ENCODE results near the gene CBLN1. TPM values are rescaled to one million over a fixed set of nuclear protein-coding genes. Genes with fewer than 3 reads are reported as not detected.

The CBLN1 gene
- total and polyA plus RNA-seq, 2 experiments from 2014 or later = 0.07 TPM; not detected in 1

GRCh38 chr16:49260253-49260652 lies 21.4 kb downstream of the CBLN1 start:
- Histone ChIP-seq H3K9me3 (ENCODE audit: low read depth) (no peaks in the 10 kb centered on the region), H3K79me2 (no peaks in the 10 kb centered on the region), H3K4me1 (ENCODE audit: insufficient read depth) (no peaks in the 10 kb centered on the region), H3K27ac (no peak overlapping the region), H3K9me2 (replicated peaks; ENCODE audit: insufficient read depth) (no peaks in the 10 kb centered on the region), H3K4me2 (no peak overlapping the region), H3K36me3 (replicated peaks; ENCODE audit: insufficient read depth, low read depth) (no peaks in the 10 kb centered on the region), H2AFZ (no peak overlapping the region), H3K4me3 (no peak overlapping the region), H4K20me1 (ENCODE audit: insufficient read depth, poor library complexity, severe bottlenecking) (no peaks in the 10 kb centered on the region), H3K27me3 (peaks cover 6% of the 10 kb centered on the region)
- no peak for DNase-seq (ENCODE audit: low spot score)
- whole genome bisulfite sequencing (ENCODE audit: low lambda C conversion rate, missing lambda C conversion rate) = 42% methylated on average over 3 of the region's 3 CpGs
- TF ChIP-seq CTCF (IDR thresholded peaks at IDR 0.05; ENCODE audit: poor library complexity) (no peak), EZH2 (IDR thresholded peaks at IDR 0.05; ENCODE audit: borderline replicate concordance) (no peak), EZH2phosphoT487 (IDR thresholded peaks at IDR 0.05; ENCODE audit: low read depth, severe bottlenecking, unreplicated experiment) (no peak)

GRCh38 chr16:49259330-49259729 lies 22.3 kb downstream of the CBLN1 start:
- Histone ChIP-seq H3K4me3 (no peak overlapping the region), H2AFZ (no peak overlapping the region), H3K36me3 (replicated peaks; ENCODE audit: insufficient read depth, low read depth) (no peaks in the 10 kb centered on the region), H3K4me2 (no peak overlapping the region), H3K4me1 (ENCODE audit: insufficient read depth) (no peaks in the 10 kb centered on the region), H3K79me2 (no peaks in the 10 kb centered on the region), H3K9me3 (ENCODE audit: low read depth) (no peaks in the 10 kb centered on the region), H3K27me3 (peaks cover 6% of the 10 kb centered on the region), H3K9me2 (replicated peaks; ENCODE audit: insufficient read depth) (no peaks in the 10 kb centered on the region), H4K20me1 (ENCODE audit: insufficient read depth, poor library complexity, severe bottlenecking) (no peaks in the 10 kb centered on the region), H3K27ac (no peak overlapping the region)
- TF ChIP-seq EZH2phosphoT487 (IDR thresholded peaks at IDR 0.05; ENCODE audit: low read depth, severe bottlenecking, unreplicated experiment) = no peak
- TF ChIP-seq CTCF (IDR thresholded peaks at IDR 0.05; ENCODE audit: poor library complexity) = no peak
- TF ChIP-seq EZH2 (IDR thresholded peaks at IDR 0.05; ENCODE audit: borderline replicate concordance) = no peak
- DNase-seq (ENCODE audit: low spot score) = no peak

- 63% methylated on average over 1 of the region's 1 CpG for WGBS (ENCODE audit: low lambda C conversion rate, missing lambda C conversion rate)
- Histone ChIP-seq H3K4me3 (no peak overlapping the region), H4K20me1 (ENCODE audit: insufficient read depth, poor library complexity, severe bottlenecking) (no peaks in the 10 kb centered on the region), H3K79me2 (no peaks in the 10 kb centered on the region), H3K27me3 (no peaks in the 10 kb centered on the region), H3K27ac (no peak overlapping the region), H3K4me2 (no peak overlapping the region), H3K36me3 (replicated peaks; ENCODE audit: insufficient read depth, low read depth) (no peaks in the 10 kb centered on the region), H3K9me3 (ENCODE audit: low read depth) (no peaks in the 10 kb centered on the region), H3K4me1 (ENCODE audit: insufficient read depth) (no peaks in the 10 kb centered on the region), H2AFZ (no peak overlapping the region), H3K9me2 (replicated peaks; ENCODE audit: insufficient read depth) (no peaks in the 10 kb centered on the region)
- DNase-seq (ENCODE audit: low spot score) = no peak
- TF ChIP-seq EZH2 (IDR thresholded peaks at IDR 0.05; ENCODE audit: borderline replicate concordance) = no peak
- no peak for TF ChIP-seq EZH2phosphoT487 (IDR thresholded peaks at IDR 0.05; ENCODE audit: low read depth, severe bottlenecking, unreplicated experiment)
- TF ChIP-seq CTCF (IDR thresholded peaks at IDR 0.05; ENCODE audit: poor library complexity) = no peak
Observed at GRCh38 chr16:49250689-49251088, 30.9 kb downstream of the CBLN1 start.

GRCh38 chr16:49248227-49248626 lies 33.4 kb downstream of the CBLN1 start:
- no peak for TF ChIP-seq EZH2 (IDR thresholded peaks at IDR 0.05; ENCODE audit: borderline replicate concordance)
- no peak for TF ChIP-seq EZH2phosphoT487 (IDR thresholded peaks at IDR 0.05; ENCODE audit: low read depth, severe bottlenecking, unreplicated experiment)
- TF ChIP-seq CTCF (IDR thresholded peaks at IDR 0.05; ENCODE audit: poor library complexity) = no peak
- Histone ChIP-seq H3K27me3 (no peaks in the 10 kb centered on the region), H3K4me1 (ENCODE audit: insufficient read depth) (no peaks in the 10 kb centered on the region), H3K4me3 (no peak overlapping the region), H4K20me1 (ENCODE audit: insufficient read depth, poor library complexity, severe bottlenecking) (no peaks in the 10 kb centered on the region), H3K9me2 (replicated peaks; ENCODE audit: insufficient read depth) (no peaks in the 10 kb centered on the region), H3K36me3 (replicated peaks; ENCODE audit: insufficient read depth, low read depth) (no peaks in the 10 kb centered on the region), H3K4me2 (no peak overlapping the region), H3K9me3 (ENCODE audit: low read depth) (no peaks in the 10 kb centered on the region), H3K27ac (no peak overlapping the region), H3K79me2 (no peaks in the 10 kb centered on the region), H2AFZ (no peak overlapping the region)
- 66% methylated on average over 1 of the region's 1 CpG for WGBS (ENCODE audit: low lambda C conversion rate, missing lambda C conversion rate)
- DNase-seq (ENCODE audit: low spot score) = no peak
